ENCODE results near the gene IL1R1. TPM values are rescaled to one million over a fixed set of nuclear protein-coding genes. Genes with fewer than 3 reads are reported as not detected.

The IL1R1 gene
- total and polyA plus RNA-seq, 3 donors from 2014 or later, result 35.4 to 51.3 (median 49.6) TPM

- WGBS, 2 donors, result 85 to 86% methylated on average over 6 of the region's 6 CpGs
These were observed 25.1 kb upstream of the IL1R1 start for GRCh38 chr2:102117472-102117858.

DNA sequence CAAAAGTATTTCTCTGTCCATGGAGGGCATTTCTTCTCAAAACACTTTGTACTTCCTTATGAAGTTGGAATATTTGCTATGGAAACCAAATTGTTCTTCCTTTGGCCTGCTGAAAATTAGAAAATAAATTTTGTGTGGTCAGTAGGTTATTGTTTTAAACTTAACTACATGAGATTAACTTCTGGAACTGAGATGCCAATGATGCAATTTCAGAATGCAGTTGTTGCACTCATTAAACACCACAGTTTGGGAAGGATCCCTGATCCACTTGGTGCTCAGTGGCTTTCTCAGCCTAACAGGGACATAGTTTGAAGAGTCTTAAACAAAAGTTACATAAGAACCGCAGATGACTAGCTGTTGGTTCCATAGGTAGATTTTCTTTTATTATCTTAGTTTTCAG lies 23.3 kb upstream of the IL1R1 start:
- intact Hi-C loops (cut with DNase I; ENCODE audit: low total_unique reads), result no loop called here
- no peaks in the 10 kb centered on the region for H3K27me3 ChIP-seq
- 98 to 100% methylated on average over 1 of the region's 1 CpG for WGBS, 2 donors
- H3K4me3 ChIP-seq, result no peak overlapping the region
- no peaks in the 10 kb centered on the region for H3K36me3 ChIP-seq (ENCODE audit: low read depth, missing control alignments)
- no peaks in the 10 kb centered on the region for H3K4me1 ChIP-seq
- no peaks in the 10 kb centered on the region for H3K9me3 ChIP-seq
- DNase-seq, result no peak
- no peak overlapping the region for H3K27ac ChIP-seq
- TF ChIP-seq, protein P1, sequence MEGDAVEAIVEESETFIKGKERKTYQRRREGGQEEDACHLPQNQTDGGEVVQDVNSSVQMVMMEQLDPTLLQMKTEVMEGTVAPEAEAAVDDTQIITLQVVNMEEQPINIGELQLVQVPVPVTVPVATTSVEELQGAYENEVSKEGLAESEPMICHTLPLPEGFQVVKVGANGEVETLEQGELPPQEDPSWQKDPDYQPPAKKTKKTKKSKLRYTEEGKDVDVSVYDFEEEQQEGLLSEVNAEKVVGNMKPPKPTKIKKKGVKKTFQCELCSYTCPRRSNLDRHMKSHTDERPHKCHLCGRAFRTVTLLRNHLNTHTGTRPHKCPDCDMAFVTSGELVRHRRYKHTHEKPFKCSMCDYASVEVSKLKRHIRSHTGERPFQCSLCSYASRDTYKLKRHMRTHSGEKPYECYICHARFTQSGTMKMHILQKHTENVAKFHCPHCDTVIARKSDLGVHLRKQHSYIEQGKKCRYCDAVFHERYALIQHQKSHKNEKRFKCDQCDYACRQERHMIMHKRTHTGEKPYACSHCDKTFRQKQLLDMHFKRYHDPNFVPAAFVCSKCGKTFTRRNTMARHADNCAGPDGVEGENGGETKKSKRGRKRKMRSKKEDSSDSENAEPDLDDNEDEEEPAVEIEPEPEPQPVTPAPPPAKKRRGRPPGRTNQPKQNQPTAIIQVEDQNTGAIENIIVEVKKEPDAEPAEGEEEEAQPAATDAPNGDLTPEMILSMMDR (IDR thresholded peaks at IDR 0.05), result no peak
- no peak for TF ChIP-seq POLR2A (IDR thresholded peaks at IDR 0.05)

More at GRCh38 chr2:102117472-102117858, 25.1 kb upstream of the IL1R1 start:
- no peaks in the 10 kb centered on the region for H3K4me1 ChIP-seq
- H3K4me3 ChIP-seq, result no peak overlapping the region
- H3K36me3 ChIP-seq (ENCODE audit: low read depth, missing control alignments), result no peaks in the 10 kb centered on the region
- no peaks in the 10 kb centered on the region for H3K9me3 ChIP-seq
- TF ChIP-seq, protein P1 (IDR thresholded peaks at IDR 0.05), result no peak
- TF ChIP-seq POLR2A (IDR thresholded peaks at IDR 0.05), result no peak
- H3K27ac ChIP-seq, result no peak overlapping the region
- no peak for DNase-seq
- H3K27me3 ChIP-seq, result no peaks in the 10 kb centered on the region
- intact Hi-C loops (cut with DNase I; ENCODE audit: low total_unique reads), result no loop called here

DNA sequence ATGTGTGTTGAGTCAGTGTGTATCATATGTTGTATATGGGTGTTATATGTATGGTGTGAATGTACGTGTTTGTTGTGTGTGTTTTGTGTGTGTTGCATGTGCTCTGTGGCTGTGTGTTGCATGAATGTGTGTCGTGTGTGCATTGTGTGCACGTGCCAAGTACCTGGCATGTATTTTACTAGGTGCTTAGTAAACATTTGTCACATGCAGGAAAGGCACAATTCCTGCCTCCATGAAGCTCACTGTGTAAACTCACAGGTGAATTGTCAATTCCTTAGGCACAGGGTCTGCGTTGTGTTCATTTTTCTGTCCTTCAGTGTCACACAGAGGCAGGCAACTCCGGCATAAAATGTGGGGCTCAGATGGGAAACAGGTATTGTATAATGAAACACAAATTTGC lies 22.3 kb upstream of the IL1R1 start:
- Histone ChIP-seq H3K9me3 (no peaks in the 10 kb centered on the region), H3K27me3 (no peaks in the 10 kb centered on the region), H3K36me3 (ENCODE audit: low read depth, missing control alignments) (no peaks in the 10 kb centered on the region), H3K4me3 (no peak overlapping the region), H3K4me1 (no peaks in the 10 kb centered on the region), H3K27ac (no peak overlapping the region)
- intact Hi-C loops (cut with DNase I; ENCODE audit: low total_unique reads), result no loop called here
- TF ChIP-seq POLR2A (IDR thresholded peaks at IDR 0.05), result no peak
- TF ChIP-seq, protein P1 (IDR thresholded peaks at IDR 0.05), result no peak
- WGBS, 2 donors, result 91 to 95% methylated on average over 5 of the region's 5 CpGs
- no peak for DNase-seq

DNA sequence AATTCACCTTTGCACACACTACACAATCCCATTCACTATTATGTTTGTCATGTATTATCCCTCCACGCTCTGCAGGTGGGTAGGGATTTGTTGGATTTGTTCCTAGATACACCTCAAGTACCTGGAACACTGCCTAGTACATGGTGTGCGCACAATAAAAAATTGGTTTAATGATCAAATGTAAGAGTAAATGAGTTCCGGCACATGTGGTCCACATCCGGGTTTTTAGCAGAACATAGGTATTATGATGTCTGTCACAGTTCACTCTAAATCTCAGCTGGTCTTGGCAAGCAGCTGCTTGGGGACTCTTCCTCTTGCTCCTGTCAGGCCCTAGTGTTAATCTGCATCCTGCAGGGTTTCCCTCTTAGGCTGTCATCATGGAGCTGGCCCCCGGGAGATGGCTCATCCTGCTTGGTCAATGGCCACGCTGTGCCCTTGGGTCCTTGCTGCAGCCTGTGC lies 21.8 kb upstream of the IL1R1 start:
- 93% methylated on average over 6 of the region's 6 CpGs for WGBS, 2 donors
- H3K4me1 ChIP-seq, result no peaks in the 10 kb centered on the region
- no peak for DNase-seq
- no peak overlapping the region for H3K27ac ChIP-seq
- H3K4me3 ChIP-seq, result no peak overlapping the region
- H3K27me3 ChIP-seq, result no peaks in the 10 kb centered on the region
- TF ChIP-seq, protein P1 (IDR thresholded peaks at IDR 0.05), result no peak
- TF ChIP-seq POLR2A (IDR thresholded peaks at IDR 0.05), result no peak
- no peaks in the 10 kb centered on the region for H3K36me3 ChIP-seq (ENCODE audit: low read depth, missing control alignments)
- intact Hi-C loops (cut with DNase I; ENCODE audit: low total_unique reads), result no loop called here
- no peaks in the 10 kb centered on the region for H3K9me3 ChIP-seq

- intact Hi-C loops (cut with DNase I; ENCODE audit: low total_unique reads), result no loop called here
- H3K27ac ChIP-seq, result no peak overlapping the region
- H3K4me1 ChIP-seq, result no peaks in the 10 kb centered on the region
- no peak for DNase-seq
- WGBS, 2 donors, result 69 to 77% methylated on average over 3 of the region's 3 CpGs
- H3K4me3 ChIP-seq, result no peak overlapping the region
- no peaks in the 10 kb centered on the region for H3K9me3 ChIP-seq
- TF ChIP-seq POLR2A (IDR thresholded peaks at IDR 0.05), result no peak
- TF ChIP-seq, protein P1 (IDR thresholded peaks at IDR 0.05), result no peak
- no peaks in the 10 kb centered on the region for H3K36me3 ChIP-seq (ENCODE audit: low read depth, missing control alignments)
- H3K27me3 ChIP-seq, result no peaks in the 10 kb centered on the region
These were observed 20.4 kb upstream of the IL1R1 start for GRCh38 chr2:102122115-102122514.
